Osteocyte (in vitro differentiated cells): Measurements from ENCODE around the gene CYP2C19. TPM values are rescaled to one million over a fixed set of nuclear protein-coding genes. Genes with fewer than 3 reads are reported as not detected.
"Not testable (repeated sequence)": the region's sequence is repeated elsewhere in the genome, so short reads cannot be mapped to it uniquely, and the experiment has no call there.

Source experiments
- DNase-seq: peaks from one replicate; pipeline ENCODE4 v3.0.0; 2021; ENCODE audit warnings: mixed read lengths; ENCODE audit not compliant: unreplicated experiment; ENCODE audit errors: extremely low spot score
- H3K27ac Mint-ChIP-seq: one replicate; pipeline ENCODE4 v1.8.0; 2021; ENCODE audit warnings: mild to moderate bottlenecking, mixed read lengths; ENCODE audit not compliant: unreplicated experiment
- H3K27me3 Mint-ChIP-seq: one replicate; pipeline ENCODE4 v1.8.0; 2021; ENCODE audit warnings: mixed read lengths; ENCODE audit not compliant: unreplicated experiment
- H3K36me3 Mint-ChIP-seq: one replicate; pipeline ENCODE4 v1.8.0; 2021; ENCODE audit warnings: mixed read lengths; ENCODE audit not compliant: unreplicated experiment
- H3K4me1 Mint-ChIP-seq: one replicate; pipeline ENCODE4 v1.8.0; 2021; ENCODE audit warnings: mixed read lengths; ENCODE audit not compliant: unreplicated experiment
- H3K4me3 Mint-ChIP-seq: one replicate; pipeline ENCODE4 v1.8.0; 2021; ENCODE audit warnings: mild to moderate bottlenecking, moderate library complexity, mixed read lengths; ENCODE audit not compliant: unreplicated experiment
- H3K9me3 Mint-ChIP-seq: one replicate; pipeline ENCODE4 v1.8.0; 2021; ENCODE audit warnings: mixed read lengths; ENCODE audit not compliant: unreplicated experiment
- CTCF ChIP-seq: fragments of 200-600 bp; sonication (generic); IDR thresholded peaks from 2 replicates; pipeline ENCODE4 v1.5.0; 2021; ENCODE audit warnings: antibody characterized with exemption, mild to moderate bottlenecking, moderate library complexity
- total RNA-seq: library from RNA; stranded (reverse); gene quantifications from 2 replicates; pipeline ENCODE4 v1.2.1, GENCODE V29; 2021

CYP2C19 gene
- total RNA-seq, 1 donor from 2014 or later = not detected

GRCh38 chr10:94780844-94781243 lies 18.4 kb downstream of the CYP2C19 start:
- TF ChIP-seq CTCF = no peak
- Mint-ChIP-seq H3K4me1 (no peaks in the 10 kb centered on the region), H3K27me3 (no peaks in the 10 kb centered on the region), H3K9me3 (no peaks in the 10 kb centered on the region), H3K4me3 (no peak overlapping the region), H3K36me3 (no peaks in the 10 kb centered on the region), H3K27ac (no peak overlapping the region)
- DNase-seq = no peak

GRCh38 chr10:94784256-94784655 lies 21.8 kb downstream of the CYP2C19 start:
- no peaks in the 10 kb centered on the region for H3K36me3 Mint-ChIP-seq
- no peaks in the 10 kb centered on the region for H3K27me3 Mint-ChIP-seq
- no peak for DNase-seq
- TF ChIP-seq CTCF = no peak
- H3K9me3 Mint-ChIP-seq = no peaks in the 10 kb centered on the region
- H3K4me1 Mint-ChIP-seq = no peaks in the 10 kb centered on the region
- no peak overlapping the region for H3K4me3 Mint-ChIP-seq
- H3K27ac Mint-ChIP-seq = no peak overlapping the region

- H3K4me1 Mint-ChIP-seq = no peaks in the 10 kb centered on the region
- no peak for DNase-seq
- no peak for TF ChIP-seq CTCF
- no peak overlapping the region for H3K4me3 Mint-ChIP-seq
- peaks cover 5% of the 10 kb centered on the region for H3K9me3 Mint-ChIP-seq
- no peaks in the 10 kb centered on the region for H3K36me3 Mint-ChIP-seq
- H3K27ac Mint-ChIP-seq = no peak overlapping the region
- H3K27me3 Mint-ChIP-seq = no peaks in the 10 kb centered on the region
Observed at GRCh38 chr10:94785211-94785610, 22.7 kb downstream of the CYP2C19 start.

- H3K27me3 Mint-ChIP-seq, H3K4me3 Mint-ChIP-seq, H3K27ac Mint-ChIP-seq, H3K4me1 Mint-ChIP-seq, DNase-seq, H3K36me3 Mint-ChIP-seq: not testable (repeated sequence)
- peaks cover 25% of the 10 kb centered on the region for H3K9me3 Mint-ChIP-seq
Observed at GRCh38 chr10:94800551-94800950, 38.1 kb downstream of the CYP2C19 start.

- peaks cover 14% of the 10 kb centered on the region for H3K9me3 Mint-ChIP-seq
- no peak for DNase-seq
- TF ChIP-seq CTCF = no peak
- no peak overlapping the region for H3K4me3 Mint-ChIP-seq
- no peaks in the 10 kb centered on the region for H3K36me3 Mint-ChIP-seq
- H3K4me1 Mint-ChIP-seq = no peaks in the 10 kb centered on the region
- no peak overlapping the region for H3K27ac Mint-ChIP-seq
- no peaks in the 10 kb centered on the region for H3K27me3 Mint-ChIP-seq
Observed at GRCh38 chr10:94803307-94803706, 40.8 kb downstream of the CYP2C19 start.

DNA sequence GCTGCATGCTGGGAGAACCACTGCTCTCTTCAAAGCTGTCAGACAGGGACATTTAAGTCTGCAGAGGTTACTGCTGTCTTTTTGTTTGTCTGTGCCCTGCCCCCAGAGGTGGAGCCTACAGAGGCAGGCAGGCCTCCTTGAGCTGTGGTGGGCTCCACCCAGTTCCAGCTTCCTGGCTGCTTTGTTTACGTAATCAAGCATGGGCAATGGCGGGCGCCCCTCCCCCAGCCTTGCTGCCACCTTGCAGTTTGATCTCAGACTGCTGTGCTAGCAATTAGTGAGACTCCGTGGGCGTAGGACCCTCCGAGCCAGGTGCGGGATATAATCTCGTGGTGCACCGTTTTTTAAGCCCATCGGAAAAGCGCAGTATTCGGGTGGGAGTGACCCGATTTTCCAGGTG lies 67.5 kb downstream of the CYP2C19 start:
- not testable (repeated sequence) for H3K27me3 Mint-ChIP-seq, H3K36me3 Mint-ChIP-seq, DNase-seq, H3K4me1 Mint-ChIP-seq, H3K27ac Mint-ChIP-seq, H3K4me3 Mint-ChIP-seq
- H3K9me3 Mint-ChIP-seq = peaks cover 37% of the 10 kb centered on the region
